ENCODE measurements around the gene NARF.

NARF gene

GRCh38 chr17:82419540-82419939, 39.0 kb upstream of the NARF start:
- DNase-seq (ENCODE audit: insufficient read length, low spot score): no peak
- no peak for FAIRE-seq
- TF ChIP-seq POLR2A (IDR thresholded peaks at IDR 0.05; ENCODE audit: low read depth, low read length): no peak

- DNase-seq (ENCODE audit: insufficient read length, low spot score) (peak; percentile 51), FAIRE-seq (no peak)
- TF ChIP-seq POLR2A (IDR thresholded peaks at IDR 0.05; ENCODE audit: low read depth, low read length): no peak
Observed at GRCh38 chr17:82424001-82424862, 34.3 kb upstream of the NARF start.

- FAIRE-seq (no peak), DNase-seq (ENCODE audit: insufficient read length, low spot score) (no peak)
- TF ChIP-seq POLR2A (IDR thresholded peaks at IDR 0.05; ENCODE audit: low read depth, low read length): no peak
Observed at GRCh38 chr17:82424863-82425159, 33.7 kb upstream of the NARF start.

- no peak for TF ChIP-seq POLR2A (IDR thresholded peaks at IDR 0.05; ENCODE audit: low read depth, low read length)
- FAIRE-seq (no peak), DNase-seq (ENCODE audit: insufficient read length, low spot score) (no peak)
Observed at GRCh38 chr17:82428546-82428945, 30.0 kb upstream of the NARF start.

GRCh38 chr17:82429824-82430223, 28.7 kb upstream of the NARF start:
- FAIRE-seq (no peak), DNase-seq (ENCODE audit: insufficient read length, low spot score) (no peak)
- no peak for TF ChIP-seq POLR2A (IDR thresholded peaks at IDR 0.05; ENCODE audit: low read depth, low read length)

GRCh38 chr17:82432017-82432416, 26.5 kb upstream of the NARF start:
- no peak for FAIRE-seq
- DNase-seq (ENCODE audit: insufficient read length, low spot score): no peak
- no peak for TF ChIP-seq POLR2A (IDR thresholded peaks at IDR 0.05; ENCODE audit: low read depth, low read length)

GRCh38 chr17:82433560-82434215, 24.9 kb upstream of the NARF start:
- TF ChIP-seq POLR2A (IDR thresholded peaks at IDR 0.05; ENCODE audit: low read depth, low read length): no peak
- DNase-seq (ENCODE audit: insufficient read length, low spot score) (no peak), FAIRE-seq (no peak)

- TF ChIP-seq POLR2A (IDR thresholded peaks at IDR 0.05; ENCODE audit: low read depth, low read length): no peak
- no peak for DNase-seq (ENCODE audit: insufficient read length, low spot score)
- FAIRE-seq: no peak
Observed at GRCh38 chr17:82434216-82434565, 24.4 kb upstream of the NARF start.

GRCh38 chr17:82435103-82435502, 23.4 kb upstream of the NARF start:
- DNase-seq (ENCODE audit: insufficient read length, low spot score) (peak; percentile 79), FAIRE-seq (no peak)
- TF ChIP-seq POLR2A (IDR thresholded peaks at IDR 0.05; ENCODE audit: low read depth, low read length): no peak

GRCh38 chr17:82435601-82436583, 22.6 kb upstream of the NARF start:
- FAIRE-seq (no peak), DNase-seq (ENCODE audit: insufficient read length, low spot score) (no peak)
- no peak for TF ChIP-seq POLR2A (IDR thresholded peaks at IDR 0.05; ENCODE audit: low read depth, low read length)

GRCh38 chr17:82436601-82437324, 21.8 kb upstream of the NARF start:
- no peak for DNase-seq (ENCODE audit: insufficient read length, low spot score)
- FAIRE-seq: no peak
- TF ChIP-seq POLR2A (IDR thresholded peaks at IDR 0.05; ENCODE audit: low read depth, low read length): no peak

- FAIRE-seq: no peak
- TF ChIP-seq POLR2A (IDR thresholded peaks at IDR 0.05; ENCODE audit: low read depth, low read length): no peak
- no peak for DNase-seq (ENCODE audit: insufficient read length, low spot score)
Observed at GRCh38 chr17:82437325-82437668, 21.2 kb upstream of the NARF start.

GRCh38 chr17:82438401-82439193, 19.9 kb upstream of the NARF start:
- no peak for FAIRE-seq
- no peak for TF ChIP-seq POLR2A (IDR thresholded peaks at IDR 0.05; ENCODE audit: low read depth, low read length)
- DNase-seq (ENCODE audit: insufficient read length, low spot score): no peak
